Astrocyte (in vitro differentiated cells and primary cell): ENCODE results near the gene SIDT2. TPM values are rescaled to one million over a fixed set of nuclear protein-coding genes. Genes with fewer than 3 reads are reported as not detected.

ENCODE experiments used
- DNase-seq: peaks from one replicate; pipeline ENCODE4 v3.0.0-alpha.2; 2010; ENCODE audit warnings: low read depth
- FAIRE-seq: peaks from 2 replicates; lab custom pipeline; 2011; peaks lifted over from hg19 to GRCh38; lab: Jason Lieb, UNC
- H2AFZ ChIP-seq: 2 replicates; pipeline ENCODE4 v1.6.0; 2012; ENCODE audit warnings: low read depth, low read length, inconsistent platforms
- H3K27ac ChIP-seq: 2 replicates; pipeline ENCODE4 v1.5.1; 2011; ENCODE audit warnings: low read depth, low read length, inconsistent platforms
- H3K27me3 ChIP-seq: 2 replicates; pipeline ENCODE4 v1.6.0; 2011; ENCODE audit warnings: low read length, inconsistent platforms; ENCODE audit not compliant: insufficient read depth
- H3K36me3 ChIP-seq: 2 replicates; pipeline ENCODE4 v1.5.1; 2011; ENCODE audit warnings: low read length, inconsistent platforms; ENCODE audit not compliant: insufficient read depth
- H3K4me1 ChIP-seq: 2 replicates; pipeline ENCODE4 v1.5.1; 2011; ENCODE audit warnings: low read length, inconsistent platforms; ENCODE audit not compliant: insufficient read depth
- H3K4me2 ChIP-seq: 2 replicates; pipeline ENCODE4 v1.6.0; 2012; ENCODE audit warnings: low read length, inconsistent platforms
- H3K4me3 ChIP-seq: 2 replicates; pipeline ENCODE4 v1.5.1; 2011; ENCODE audit warnings: low read depth, mild to moderate bottlenecking, low read length, inconsistent platforms; ENCODE audit not compliant: insufficient read depth
- H3K79me2 ChIP-seq: 2 replicates; pipeline ENCODE4 v1.6.0; 2012; ENCODE audit warnings: mild to moderate bottlenecking, low read length, inconsistent platforms; ENCODE audit not compliant: insufficient read depth
- H3K9ac ChIP-seq: 2 replicates; pipeline ENCODE4 v1.6.0; 2012; ENCODE audit warnings: mild to moderate bottlenecking, low read length, inconsistent platforms
- H3K9me3 ChIP-seq: 2 replicates; pipeline ENCODE4 v1.5.1; 2012; ENCODE audit warnings: low read depth, mild to moderate bottlenecking, low read length, inconsistent platforms; ENCODE audit not compliant: insufficient read depth
- H4K20me1 ChIP-seq: 2 replicates; pipeline ENCODE4 v1.6.0; 2012; ENCODE audit warnings: low read length, inconsistent platforms; ENCODE audit not compliant: insufficient read depth
- H3K27ac Mint-ChIP-seq: one replicate; pipeline ENCODE4 v1.8.0; 2021; ENCODE audit warnings: mild to moderate bottlenecking, mixed read lengths; ENCODE audit not compliant: unreplicated experiment
- H3K27me3 Mint-ChIP-seq: one replicate; pipeline ENCODE4 v1.8.0; 2021; ENCODE audit warnings: low read depth, mixed read lengths; ENCODE audit not compliant: unreplicated experiment
- H3K36me3 Mint-ChIP-seq: one replicate; pipeline ENCODE4 v1.8.0; 2021; ENCODE audit warnings: low read depth, mixed read lengths; ENCODE audit not compliant: unreplicated experiment
- H3K4me1 Mint-ChIP-seq: one replicate; pipeline ENCODE4 v1.8.0; 2021; ENCODE audit warnings: low read depth, mixed read lengths; ENCODE audit not compliant: unreplicated experiment
- H3K4me3 Mint-ChIP-seq: one replicate; pipeline ENCODE4 v1.8.0; 2021; ENCODE audit warnings: mild to moderate bottlenecking, moderate library complexity, mixed read lengths; ENCODE audit not compliant: unreplicated experiment
- H3K9me3 Mint-ChIP-seq: one replicate; pipeline ENCODE4 v1.8.0; 2021; ENCODE audit warnings: mild to moderate bottlenecking, mixed read lengths; ENCODE audit not compliant: unreplicated experiment
- CTCF ChIP-seq: IDR thresholded peaks from 2 replicates; pipeline ENCODE4 v1.5.1; 2011; ENCODE audit warnings: low read depth, mild to moderate bottlenecking, inconsistent platforms, low read length, moderate library complexity; ENCODE audit not compliant: insufficient read depth
- EZH2 ChIP-seq: IDR thresholded peaks from 2 replicates; pipeline ENCODE4 v1.6.1; 2012; ENCODE audit warnings: mild to moderate bottlenecking, low read length, inconsistent platforms; ENCODE audit not compliant: insufficient read depth
- total RNA-seq: library from RNA; stranded (reverse); gene quantifications from 2 replicates; pipeline ENCODE4 v1.2.1, GENCODE V29; 2021

SIDT2 gene
- total RNA-seq, 1 donor from 2014 or later, result 55.8 TPM

GRCh38 chr11:117183724-117184349 is 5.3 kb downstream of the SIDT2 start:
- Mint-ChIP-seq H3K36me3 (peaks cover 28% of the 10 kb centered on the region), H3K4me3 (no peak overlapping the region), H3K9me3 (no peaks in the 10 kb centered on the region), H3K27me3 (no peaks in the 10 kb centered on the region), H3K4me1 (peaks cover 12% of the 10 kb centered on the region), H3K27ac (no peak overlapping the region)
- no peak for DNase-seq
- FAIRE-seq, result no peak
- H2AFZ ChIP-seq, result no peak overlapping the region
- H4K20me1 ChIP-seq, result no peaks in the 10 kb centered on the region
- H3K9me3 ChIP-seq, result no peaks in the 10 kb centered on the region
- no peak overlapping the region for H3K4me3 ChIP-seq
- no peak overlapping the region for H3K27ac ChIP-seq
- H3K36me3 ChIP-seq, result peaks cover 9% of the 10 kb centered on the region
- TF ChIP-seq CTCF (no peak), EZH2 (no peak)
- no peak overlapping the region for H3K4me2 ChIP-seq
- peaks cover 4% of the 10 kb centered on the region for H3K79me2 ChIP-seq
- peaks cover 20% of the 10 kb centered on the region for H3K4me1 ChIP-seq
- no peak overlapping the region for H3K9ac ChIP-seq
- H3K27me3 ChIP-seq, result no peaks in the 10 kb centered on the region

- Histone ChIP-seq H4K20me1 (no peaks in the 10 kb centered on the region), H3K79me2 (peaks cover 2% of the 10 kb centered on the region), H3K4me2 (no peak overlapping the region), H3K9ac (no peak overlapping the region), H2AFZ (no peak overlapping the region), H3K27me3 (no peaks in the 10 kb centered on the region), H3K4me1 (peaks cover 3% of the 10 kb centered on the region), H3K36me3 (peaks cover 20% of the 10 kb centered on the region), H3K4me3 (no peak overlapping the region), H3K27ac (no peak overlapping the region), H3K9me3 (no peaks in the 10 kb centered on the region)
- H3K4me3 Mint-ChIP-seq, result no peak overlapping the region
- H3K27me3 Mint-ChIP-seq, result no peaks in the 10 kb centered on the region
- H3K27ac Mint-ChIP-seq, result no peak overlapping the region
- TF ChIP-seq EZH2, result no peak
- no peak for TF ChIP-seq CTCF
- peaks cover 35% of the 10 kb centered on the region for H3K36me3 Mint-ChIP-seq
- DNase-seq, result no peak
- no peak for FAIRE-seq
- no peaks in the 10 kb centered on the region for H3K9me3 Mint-ChIP-seq
- H3K4me1 Mint-ChIP-seq, result peaks cover 7% of the 10 kb centered on the region
These were observed 7.3 kb downstream of the SIDT2 start for GRCh38 chr11:117185736-117186430.

GRCh38 chr11:117186431-117186761 is 7.9 kb downstream of the SIDT2 start:
- peaks cover 33% of the 10 kb centered on the region for H3K36me3 Mint-ChIP-seq
- H3K9me3 ChIP-seq, result no peaks in the 10 kb centered on the region
- H3K27me3 Mint-ChIP-seq, result no peaks in the 10 kb centered on the region
- no peak for DNase-seq
- H3K36me3 ChIP-seq, result peaks cover 20% of the 10 kb centered on the region
- H3K4me3 Mint-ChIP-seq, result no peak overlapping the region
- no peak overlapping the region for H3K27ac Mint-ChIP-seq
- peaks cover 3% of the 10 kb centered on the region for H3K4me1 Mint-ChIP-seq
- H3K27ac ChIP-seq, result no peak overlapping the region
- H3K79me2 ChIP-seq, result no peaks in the 10 kb centered on the region
- H4K20me1 ChIP-seq, result no peaks in the 10 kb centered on the region
- no peaks in the 10 kb centered on the region for H3K27me3 ChIP-seq
- TF ChIP-seq EZH2 (no peak), CTCF (no peak)
- no peaks in the 10 kb centered on the region for H3K9me3 Mint-ChIP-seq
- no peak for FAIRE-seq
- H2AFZ ChIP-seq, result no peak overlapping the region
- no peak overlapping the region for H3K4me2 ChIP-seq
- H3K9ac ChIP-seq, result no peak overlapping the region
- no peaks in the 10 kb centered on the region for H3K4me1 ChIP-seq
- H3K4me3 ChIP-seq, result no peak overlapping the region
